ENCODE data around the gene KRT16.

DNA sequence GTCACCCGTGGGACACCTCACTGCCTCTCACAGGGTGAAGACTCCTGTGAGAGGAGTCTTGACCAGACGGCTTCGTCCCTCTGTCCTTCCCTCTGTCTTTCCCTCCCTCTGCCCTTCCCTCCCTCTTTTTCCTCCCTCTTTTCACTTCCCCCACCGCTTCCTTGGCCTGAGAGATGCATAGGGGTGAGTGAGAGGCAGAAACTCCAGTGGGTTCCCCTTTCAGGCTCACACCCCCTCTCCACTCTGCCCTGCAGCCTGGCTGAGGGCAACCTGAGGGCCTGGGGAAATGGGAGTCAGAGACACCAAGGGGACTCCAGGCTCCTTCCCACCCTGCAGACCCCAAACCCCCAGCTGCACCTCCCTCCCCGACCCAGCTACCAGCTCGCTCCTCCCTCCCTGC is 26.4 kb upstream of the KRT16 start:
- TF ChIP-seq, protein P1, sequence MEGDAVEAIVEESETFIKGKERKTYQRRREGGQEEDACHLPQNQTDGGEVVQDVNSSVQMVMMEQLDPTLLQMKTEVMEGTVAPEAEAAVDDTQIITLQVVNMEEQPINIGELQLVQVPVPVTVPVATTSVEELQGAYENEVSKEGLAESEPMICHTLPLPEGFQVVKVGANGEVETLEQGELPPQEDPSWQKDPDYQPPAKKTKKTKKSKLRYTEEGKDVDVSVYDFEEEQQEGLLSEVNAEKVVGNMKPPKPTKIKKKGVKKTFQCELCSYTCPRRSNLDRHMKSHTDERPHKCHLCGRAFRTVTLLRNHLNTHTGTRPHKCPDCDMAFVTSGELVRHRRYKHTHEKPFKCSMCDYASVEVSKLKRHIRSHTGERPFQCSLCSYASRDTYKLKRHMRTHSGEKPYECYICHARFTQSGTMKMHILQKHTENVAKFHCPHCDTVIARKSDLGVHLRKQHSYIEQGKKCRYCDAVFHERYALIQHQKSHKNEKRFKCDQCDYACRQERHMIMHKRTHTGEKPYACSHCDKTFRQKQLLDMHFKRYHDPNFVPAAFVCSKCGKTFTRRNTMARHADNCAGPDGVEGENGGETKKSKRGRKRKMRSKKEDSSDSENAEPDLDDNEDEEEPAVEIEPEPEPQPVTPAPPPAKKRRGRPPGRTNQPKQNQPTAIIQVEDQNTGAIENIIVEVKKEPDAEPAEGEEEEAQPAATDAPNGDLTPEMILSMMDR (IDR thresholded peaks at IDR 0.05) = no peak
- TF ChIP-seq POLR2A (IDR thresholded peaks at IDR 0.05) = no peak
- no peak for TF ChIP-seq POLR2AphosphoS5 (IDR thresholded peaks at IDR 0.05)

Measured in prostate gland (tissue), 2 donors.